ENCODE measurements around the gene MTOR.

- TF ChIP-seq POLR2AphosphoS5 (IDR thresholded peaks at IDR 0.05; ENCODE audit: borderline replicate concordance, low read depth, low read length) (no peak), EZH2 (IDR thresholded peaks at IDR 0.05) (no peak)
Measured at GRCh38 chr1:11193376-11193775, 69.0 kb downstream of the MTOR start.
